ENCODE data around the gene CAB39L. TPM values are rescaled to one million over a fixed set of nuclear protein-coding genes. Genes with fewer than 3 reads are reported as not detected.
A peak's percentile ranks its signal among the peaks of the same experiment; 100 is the strongest.

The CAB39L gene
- total RNA-seq, 4 donors from 2014 or later: 4.7 to 14.4 (median 8.7) TPM

DNA sequence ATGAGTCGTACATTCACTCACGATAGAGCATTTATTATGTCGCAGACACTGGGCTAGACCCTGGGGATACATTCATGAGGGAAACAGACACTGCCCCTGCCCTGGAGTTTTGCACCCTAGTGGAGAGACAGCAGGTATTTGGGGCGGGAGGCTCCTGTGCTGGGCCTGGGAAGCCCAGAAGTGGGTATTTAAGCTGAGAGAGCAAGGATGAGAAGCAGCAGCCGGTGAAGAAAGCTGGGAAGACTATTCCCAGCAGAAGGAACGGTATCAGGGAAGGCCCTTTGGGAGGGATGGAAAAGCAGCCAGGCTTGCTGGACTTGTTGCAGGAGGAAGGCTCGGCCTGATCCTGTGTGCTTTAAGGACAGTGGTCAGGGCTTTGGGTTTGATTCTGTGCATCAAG is 141.6 kb downstream of the CAB39L start:
- H3K27me3 ChIP-seq: no peaks in the 10 kb centered on the region
- no peak overlapping the region for H3K4me3 ChIP-seq
- intact Hi-C loops (cut with DNase I; ENCODE audit: low total_unique reads): no loop called here
- TF ChIP-seq CTCF (IDR thresholded peaks at IDR 0.05 in 4 of 5, conservative IDR thresholded peaks at IDR 0.05 in 1 of 5) (no peak), POLR2A (IDR thresholded peaks at IDR 0.05) (no peak)
- DNase-seq: no peak
- ATAC-seq: no peak
- no peaks in the 10 kb centered on the region for H3K36me3 ChIP-seq
- no peak overlapping the region for H3K27ac ChIP-seq
- in situ Hi-C loops (cut with MboI; ENCODE audit: low sequenced_read_pairs in 4 of 4): loop anchor here in 3 of 4 donors (5.0 to 10.0 kb wide), 4 partner anchors 133 to 305 kb away; no protein-coding TSS in a partner anchor
- H3K9me3 ChIP-seq: no peaks in the 10 kb centered on the region
- peaks cover 0 to 3% of the 10 kb centered on the region in 2 donors for H3K4me1 ChIP-seq

DNA sequence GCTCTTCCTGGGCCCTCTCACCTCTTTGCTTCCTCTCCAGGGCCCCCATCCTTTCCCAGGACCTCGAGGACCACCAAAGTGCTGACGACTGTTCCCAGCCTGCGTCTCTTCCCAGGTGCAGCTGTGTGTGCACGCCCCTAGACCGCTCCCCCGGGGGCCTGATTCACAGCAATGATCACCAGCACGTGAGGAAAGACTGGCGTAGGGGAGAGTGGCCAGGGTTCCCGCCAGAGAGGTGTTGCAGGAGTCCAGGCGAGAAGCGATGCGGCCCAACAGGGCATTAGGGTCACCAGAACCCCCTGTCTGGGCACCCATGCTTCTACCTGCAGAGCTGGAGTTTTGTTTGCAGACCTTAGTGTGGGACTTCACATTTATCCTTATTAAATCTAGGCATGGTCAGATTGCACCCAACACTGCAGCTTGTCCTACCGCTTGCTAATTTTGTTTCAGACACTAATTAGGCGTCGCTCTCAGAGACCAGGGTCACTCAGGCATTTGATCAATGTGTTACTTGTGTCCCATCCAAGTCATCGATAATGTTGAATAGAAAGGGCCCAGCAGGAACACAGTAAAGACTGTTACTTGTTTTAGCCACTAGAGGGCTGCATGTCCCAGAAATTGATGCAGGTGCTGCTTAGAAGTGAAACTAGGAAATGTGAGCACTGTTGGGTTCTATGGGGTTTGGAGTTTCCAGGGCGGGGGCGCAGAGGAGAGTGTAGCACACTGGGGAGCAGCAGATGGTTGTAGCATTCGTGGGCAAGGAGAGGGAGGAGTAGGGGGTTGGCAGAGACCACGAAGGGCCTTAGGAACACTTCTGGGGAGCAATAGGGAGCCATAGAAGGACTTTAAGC is 142.9 kb downstream of the CAB39L start:
- peak in 1 of 2 donors; percentile 36 for DNase-seq

GRCh38 chr13:49300276-49300675 is 143.6 kb downstream of the CAB39L start:
- TF ChIP-seq POLR2A (IDR thresholded peaks at IDR 0.05): no peak
- no peak for TF ChIP-seq CTCF (IDR thresholded peaks at IDR 0.05 in 4 of 5, conservative IDR thresholded peaks at IDR 0.05 in 1 of 5)
- H3K27me3 ChIP-seq: no peaks in the 10 kb centered on the region
- H3K36me3 ChIP-seq: no peaks in the 10 kb centered on the region
- ATAC-seq (no peak), DNase-seq (no peak)
- no peak overlapping the region for H3K4me3 ChIP-seq
- no peaks in the 10 kb centered on the region for H3K9me3 ChIP-seq
- H3K27ac ChIP-seq: peak overlapping the region in 2 of 4 donors; percentile 20 to 24
- intact Hi-C loops (cut with DNase I; ENCODE audit: low total_unique reads) (no loop called here), in situ Hi-C loops (cut with MboI; ENCODE audit: low sequenced_read_pairs in 4 of 4) (loop anchor here in 3 of 4 donors (5.0 to 10.0 kb wide), 4 partner anchors 135 to 307 kb away; no protein-coding TSS in a partner anchor)
- H3K4me1 ChIP-seq: no peaks in the 10 kb centered on the region

More for the DNA sequence above, 142.9 kb downstream of the CAB39L start:
- Histone ChIP-seq H3K4me1 (no peaks in the 10 kb centered on the region), H3K9me3 (no peaks in the 10 kb centered on the region), H3K36me3 (no peaks in the 10 kb centered on the region), H3K4me3 (peak overlapping the region; percentile 27 to 48 (median 36)), H3K27me3 (no peaks in the 10 kb centered on the region), H3K27ac (peak overlapping the region in 3 of 4 donors; percentile 14 to 24 (median 20))
- in situ Hi-C loops (cut with MboI; ENCODE audit: low sequenced_read_pairs in 4 of 4): loop anchor here in 3 of 4 donors (5.0 to 10.0 kb wide), 4 partner anchors 134 to 306 kb away; no protein-coding TSS in a partner anchor
- peak; percentile 87 to 89 for ATAC-seq
- no peak for TF ChIP-seq POLR2A (IDR thresholded peaks at IDR 0.05)
- peak; percentile 76 to 85 (median 82) for TF ChIP-seq CTCF (IDR thresholded peaks at IDR 0.05 in 4 of 5, conservative IDR thresholded peaks at IDR 0.05 in 1 of 5)
- intact Hi-C loops (cut with DNase I; ENCODE audit: low total_unique reads): loop anchor here (1.0 kb wide), 2 partner anchors 136 to 306 kb away; no protein-coding TSS in a partner anchor

DNA sequence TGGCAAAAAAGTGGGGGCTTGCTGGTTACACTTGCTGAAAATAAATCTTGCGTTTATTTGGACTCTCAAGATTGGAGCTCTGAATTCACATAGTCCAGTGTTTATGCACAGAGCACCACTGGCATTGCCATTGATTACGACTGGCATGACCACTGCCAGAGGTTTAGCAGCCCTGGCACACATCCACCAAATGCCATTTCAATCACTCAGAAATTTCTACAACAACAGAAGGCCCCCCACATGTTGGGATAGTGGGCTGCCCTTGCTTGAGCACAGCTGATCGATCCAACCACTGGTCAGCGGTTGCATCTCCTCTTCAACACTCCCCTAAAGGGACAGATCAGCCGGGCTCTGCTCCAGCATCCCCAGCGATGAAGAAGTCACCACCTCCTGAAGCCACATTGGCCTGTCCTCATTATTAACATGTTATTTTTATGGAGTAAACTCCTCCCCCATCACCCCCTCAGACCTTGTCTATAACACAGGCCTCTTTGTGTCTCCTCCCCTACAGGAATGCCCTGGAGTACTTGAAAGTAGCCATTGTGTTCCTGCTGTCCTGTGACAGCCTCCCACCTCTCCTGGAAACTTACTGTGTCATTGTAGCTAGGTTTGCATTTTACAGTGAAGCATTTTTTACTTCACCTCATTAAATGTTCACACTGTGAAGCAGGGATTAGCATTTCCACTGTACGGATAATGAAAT is 144.8 kb downstream of the CAB39L start:
- no peaks in the 10 kb centered on the region for H3K4me1 ChIP-seq
- H3K36me3 ChIP-seq: no peaks in the 10 kb centered on the region
- no peaks in the 10 kb centered on the region for H3K27me3 ChIP-seq
- ATAC-seq: no peak
- TF ChIP-seq POLR2A (IDR thresholded peaks at IDR 0.05): no peak
- no peak for TF ChIP-seq CTCF (IDR thresholded peaks at IDR 0.05 in 4 of 5, conservative IDR thresholded peaks at IDR 0.05 in 1 of 5)
- DNase-seq: no peak
- H3K9me3 ChIP-seq: no peaks in the 10 kb centered on the region
- intact Hi-C loops (cut with DNase I; ENCODE audit: low total_unique reads) (no loop called here), in situ Hi-C loops (cut with MboI; ENCODE audit: low sequenced_read_pairs in 4 of 4) (loop anchor here in 1 of 4 donors (10.0 kb wide), 1 partner anchor 316 kb away; no protein-coding TSS in a partner anchor)
- H3K4me3 ChIP-seq: no peak overlapping the region
- H3K27ac ChIP-seq: no peak overlapping the region
